A549 (cell line): ENCODE data around the gene PHYH.

Experiments used
- EP300 ChIP-seq, 2 experiments: fragments of >200 bp; sonication (Bioruptor Twin); formaldehyde crosslinking; IDR thresholded peaks; 2 replicates in 1 of 2; 3 replicates in 1 of 2; pipeline ENCODE4 v1.6.1; 2016 to 2017
- HEYL ChIP-seq: fragments of 250-450 bp; sonication (Bioruptor Pico); IDR thresholded peaks from 2 replicates; pipeline ENCODE4 v1.8.0; 2021; ENCODE audit warnings: mild to moderate bottlenecking, moderate library complexity
- POLR2A ChIP-seq: IDR thresholded peaks from 2 replicates; pipeline ENCODE4 v1.6.1; 2012; ENCODE audit warnings: mild to moderate bottlenecking, low read length
- TF ChIP-seq, protein P1 (sequence below): fragments of >200 bp; sonication (Bioruptor Twin); formaldehyde crosslinking; IDR thresholded peaks from 3 replicates; pipeline ENCODE4 v1.5.1; 2016

DNA sequence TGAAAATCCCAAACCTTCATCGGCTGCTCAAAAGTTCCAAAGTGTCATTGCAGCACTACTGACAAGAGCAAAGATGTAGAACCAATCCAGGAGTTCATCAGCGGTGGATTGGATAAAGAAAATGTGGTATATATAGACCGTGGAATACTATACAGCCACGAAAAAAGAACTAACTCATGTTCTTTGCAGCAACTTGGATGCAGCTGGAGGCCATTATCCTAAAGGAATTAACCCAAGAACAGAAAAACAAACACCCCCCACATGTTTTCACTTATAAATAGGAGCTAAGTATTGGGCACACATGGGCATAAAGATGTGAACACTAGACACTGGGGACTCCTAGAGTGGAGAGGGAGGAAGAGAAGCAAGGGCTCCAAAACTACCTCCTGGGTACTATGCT lies 31.6 kb downstream of the PHYH start:
- TF ChIP-seq POLR2A (no peak), EP300 (IDR thresholded peaks at IDR 0.05) (no peak), HEYL (CRISPR knock-in tag) (no peak)
- TF ChIP-seq, protein P1, sequence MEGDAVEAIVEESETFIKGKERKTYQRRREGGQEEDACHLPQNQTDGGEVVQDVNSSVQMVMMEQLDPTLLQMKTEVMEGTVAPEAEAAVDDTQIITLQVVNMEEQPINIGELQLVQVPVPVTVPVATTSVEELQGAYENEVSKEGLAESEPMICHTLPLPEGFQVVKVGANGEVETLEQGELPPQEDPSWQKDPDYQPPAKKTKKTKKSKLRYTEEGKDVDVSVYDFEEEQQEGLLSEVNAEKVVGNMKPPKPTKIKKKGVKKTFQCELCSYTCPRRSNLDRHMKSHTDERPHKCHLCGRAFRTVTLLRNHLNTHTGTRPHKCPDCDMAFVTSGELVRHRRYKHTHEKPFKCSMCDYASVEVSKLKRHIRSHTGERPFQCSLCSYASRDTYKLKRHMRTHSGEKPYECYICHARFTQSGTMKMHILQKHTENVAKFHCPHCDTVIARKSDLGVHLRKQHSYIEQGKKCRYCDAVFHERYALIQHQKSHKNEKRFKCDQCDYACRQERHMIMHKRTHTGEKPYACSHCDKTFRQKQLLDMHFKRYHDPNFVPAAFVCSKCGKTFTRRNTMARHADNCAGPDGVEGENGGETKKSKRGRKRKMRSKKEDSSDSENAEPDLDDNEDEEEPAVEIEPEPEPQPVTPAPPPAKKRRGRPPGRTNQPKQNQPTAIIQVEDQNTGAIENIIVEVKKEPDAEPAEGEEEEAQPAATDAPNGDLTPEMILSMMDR = no peak
